ENCODE measurements around the gene RIN3.

The RIN3 gene

GRCh38 chr14:92568621-92569479, 55.3 kb downstream of the RIN3 start:
- Histone ChIP-seq H3K9me3 (ENCODE audit: control insufficient read depth, low read length) (peaks cover 8% of the 10 kb centered on the region), H3K4me1 (ENCODE audit: control insufficient read depth, insufficient read depth, low read length, poor library complexity, severe bottlenecking) (peaks cover 3% of the 10 kb centered on the region), H3K27ac (ENCODE audit: low read depth, low read length, severe bottlenecking) (no peak overlapping the region), H3K4me3 (ENCODE audit: extremely low read depth, insufficient read depth, low read length, poor library complexity, severe bottlenecking) (no peak overlapping the region), H3K36me3 (ENCODE audit: control insufficient read depth, insufficient read depth, low read length) (peaks cover 8% of the 10 kb centered on the region)
- WGBS, 2 experiments (ENCODE audit: insufficient coverage in 2 of 2): 92 to 94% methylated on average over 12 to 14 of the region's 16 CpGs

DNA sequence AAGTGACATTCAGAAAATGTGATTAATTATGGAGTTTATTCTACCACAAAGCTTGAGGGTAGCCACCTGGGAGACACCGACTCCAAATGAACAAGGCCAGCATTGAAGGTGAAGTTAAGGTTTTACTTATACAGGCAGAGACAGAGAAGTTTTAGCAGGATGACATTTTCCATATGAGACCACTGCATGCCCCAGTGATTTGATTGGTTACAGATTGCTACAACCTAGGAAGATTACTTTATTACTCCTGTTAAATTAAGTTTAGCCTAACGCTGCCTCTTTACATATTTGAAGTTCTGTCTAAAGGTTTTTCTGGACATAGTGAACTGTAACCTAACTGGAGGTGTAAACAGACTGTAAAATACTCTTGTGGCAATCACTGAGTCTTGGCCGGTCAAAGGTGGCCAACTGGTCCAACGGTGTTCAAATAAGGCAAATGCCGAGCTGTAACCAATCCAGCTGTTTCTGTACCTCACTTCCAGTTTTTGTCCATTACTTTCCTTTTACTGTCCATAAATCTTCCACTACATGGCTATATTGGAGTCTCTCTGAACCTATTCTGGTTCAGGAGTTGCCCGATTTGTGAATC, 57.2 kb downstream of the RIN3 start:
- H3K36me3 ChIP-seq (ENCODE audit: control insufficient read depth, insufficient read depth, low read length): peaks cover 8% of the 10 kb centered on the region
- peaks cover 8% of the 10 kb centered on the region for H3K9me3 ChIP-seq (ENCODE audit: control insufficient read depth, low read length)
- H3K27ac ChIP-seq (ENCODE audit: low read depth, low read length, severe bottlenecking): no peak overlapping the region
- no peaks in the 10 kb centered on the region for H3K4me1 ChIP-seq (ENCODE audit: control insufficient read depth, insufficient read depth, low read length, poor library complexity, severe bottlenecking)
- WGBS, 2 experiments (ENCODE audit: insufficient coverage in 2 of 2): 96 to 100% methylated on average over 5 of the region's 6 CpGs
- no peak overlapping the region for H3K4me3 ChIP-seq (ENCODE audit: extremely low read depth, insufficient read depth, low read length, poor library complexity, severe bottlenecking)

DNA sequence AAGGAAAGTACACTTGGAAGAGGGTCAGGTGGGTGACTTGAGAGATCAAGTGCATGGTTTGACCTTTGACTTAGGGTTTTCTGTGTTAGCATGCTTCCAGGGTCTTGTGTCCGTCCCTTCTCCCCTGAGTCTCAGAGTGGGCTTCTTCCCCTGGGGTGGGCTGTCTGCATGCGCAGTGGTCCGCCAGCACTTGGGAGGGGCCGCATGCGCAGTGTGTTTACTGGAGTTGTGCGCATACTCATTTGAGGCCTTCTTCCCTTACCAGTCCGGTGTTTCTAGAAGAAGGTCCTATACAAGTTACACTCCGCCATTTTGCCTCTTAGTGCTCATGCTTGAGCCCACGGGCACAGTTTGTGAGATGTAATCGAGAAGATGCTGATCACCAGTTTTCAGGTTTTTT, 58.5 kb downstream of the RIN3 start:
- 94 to 95% methylated on average over 9 to 10 of the region's 10 CpGs for WGBS, 2 experiments (ENCODE audit: insufficient coverage in 2 of 2)

DNA sequence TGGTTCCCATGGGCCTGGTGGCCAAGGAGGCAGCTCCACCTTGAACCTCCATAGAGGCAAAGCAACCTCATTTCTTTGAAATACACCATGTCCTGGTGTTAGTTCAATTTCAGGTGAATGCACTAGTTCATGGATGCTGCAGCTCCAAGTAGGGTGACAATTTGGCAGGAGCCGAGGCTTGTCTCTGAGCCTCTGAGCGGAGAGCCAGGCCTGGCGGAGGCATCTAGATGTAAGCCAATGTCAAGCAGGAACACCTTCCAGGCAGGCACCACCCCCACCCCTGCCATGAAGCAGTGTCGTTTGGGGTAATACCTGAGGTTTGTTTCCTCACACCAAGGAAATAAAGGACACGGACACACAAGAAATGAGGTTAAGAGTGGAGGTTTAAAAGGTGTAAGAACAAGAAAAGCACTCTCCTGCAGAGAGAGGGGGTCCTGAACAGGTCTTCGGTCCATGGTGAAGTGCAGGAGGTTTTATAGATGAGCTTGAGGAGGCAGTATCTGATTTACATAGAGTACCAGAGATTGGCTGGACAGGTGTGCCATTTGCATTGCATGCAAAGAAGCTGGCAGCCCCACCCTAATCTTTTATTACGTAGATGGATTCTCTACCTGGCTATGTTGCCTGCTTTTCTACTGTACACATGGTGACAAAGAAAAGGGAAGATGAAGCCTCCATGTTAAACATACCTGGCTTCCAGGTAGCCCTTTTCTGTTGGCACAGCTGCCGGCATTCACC, 60.3 kb downstream of the RIN3 start:
- WGBS, 2 experiments (ENCODE audit: insufficient coverage in 2 of 2): 91 to 94% methylated on average over 3 to 5 of the region's 8 CpGs
- Histone ChIP-seq H3K36me3 (ENCODE audit: control insufficient read depth, insufficient read depth, low read length) (peaks cover 15% of the 10 kb centered on the region), H3K9me3 (ENCODE audit: control insufficient read depth, low read length) (no peaks in the 10 kb centered on the region), H3K4me1 (ENCODE audit: control insufficient read depth, insufficient read depth, low read length, poor library complexity, severe bottlenecking) (no peaks in the 10 kb centered on the region), H3K27ac (ENCODE audit: low read depth, low read length, severe bottlenecking) (no peak overlapping the region), H3K4me3 (ENCODE audit: extremely low read depth, insufficient read depth, low read length, poor library complexity, severe bottlenecking) (no peak overlapping the region)

More for the DNA sequence above, 58.5 kb downstream of the RIN3 start:
- Histone ChIP-seq H3K4me1 (ENCODE audit: control insufficient read depth, insufficient read depth, low read length, poor library complexity, severe bottlenecking) (no peaks in the 10 kb centered on the region), H3K9me3 (ENCODE audit: control insufficient read depth, low read length) (peaks cover 3% of the 10 kb centered on the region), H3K4me3 (ENCODE audit: extremely low read depth, insufficient read depth, low read length, poor library complexity, severe bottlenecking) (no peak overlapping the region), H3K27ac (ENCODE audit: low read depth, low read length, severe bottlenecking) (no peak overlapping the region), H3K36me3 (ENCODE audit: control insufficient read depth, insufficient read depth, low read length) (peaks cover 5% of the 10 kb centered on the region)

DNA sequence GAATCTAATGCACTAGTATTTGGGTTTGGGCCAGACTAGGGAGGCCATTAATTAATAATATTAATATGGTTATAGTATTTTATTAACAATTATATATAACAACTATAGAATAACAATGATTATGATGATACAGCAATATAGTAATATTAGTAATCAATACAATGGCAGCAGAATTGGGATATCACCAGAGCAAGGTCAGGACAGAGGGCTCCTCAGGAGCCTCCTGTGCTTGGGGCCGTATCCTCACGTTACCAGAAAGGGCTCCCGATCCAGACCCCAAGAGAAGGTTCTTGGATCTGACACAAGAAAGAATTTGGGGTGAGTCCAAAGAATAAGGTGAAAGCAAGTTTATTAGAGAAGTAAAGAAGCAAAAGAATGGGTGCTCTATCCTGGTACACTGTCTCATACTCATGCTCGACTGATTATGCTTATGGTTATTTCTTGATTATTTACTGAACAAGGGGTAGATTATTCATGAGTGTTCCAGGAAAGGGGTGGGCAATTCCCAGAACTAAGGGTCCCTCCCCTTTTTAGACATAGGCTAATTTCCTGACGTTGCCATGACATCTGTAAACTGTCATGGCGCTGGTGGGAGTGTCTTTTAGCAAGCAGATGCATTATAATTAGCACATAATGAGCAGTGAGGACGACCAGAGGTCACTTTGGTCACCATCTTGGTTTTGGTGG, 61.6 kb downstream of the RIN3 start:
- no peak overlapping the region for H3K4me3 ChIP-seq (ENCODE audit: extremely low read depth, insufficient read depth, low read length, poor library complexity, severe bottlenecking)
- peaks cover 20% of the 10 kb centered on the region for H3K36me3 ChIP-seq (ENCODE audit: control insufficient read depth, insufficient read depth, low read length)
- no peaks in the 10 kb centered on the region for H3K4me1 ChIP-seq (ENCODE audit: control insufficient read depth, insufficient read depth, low read length, poor library complexity, severe bottlenecking)
- 85 to 96% methylated on average over 5 to 7 of the region's 7 CpGs for WGBS, 2 experiments (ENCODE audit: insufficient coverage in 2 of 2)
- no peak overlapping the region for H3K27ac ChIP-seq (ENCODE audit: low read depth, low read length, severe bottlenecking)
- no peaks in the 10 kb centered on the region for H3K9me3 ChIP-seq (ENCODE audit: control insufficient read depth, low read length)

- no peak overlapping the region for H3K27ac ChIP-seq (ENCODE audit: low read depth, low read length, severe bottlenecking)
- no peak overlapping the region for H3K4me3 ChIP-seq (ENCODE audit: extremely low read depth, insufficient read depth, low read length, poor library complexity, severe bottlenecking)
- no peaks in the 10 kb centered on the region for H3K4me1 ChIP-seq (ENCODE audit: control insufficient read depth, insufficient read depth, low read length, poor library complexity, severe bottlenecking)
- peaks cover 20% of the 10 kb centered on the region for H3K36me3 ChIP-seq (ENCODE audit: control insufficient read depth, insufficient read depth, low read length)
- 82 to 92% methylated on average over 4 to 6 of the region's 7 CpGs for WGBS, 2 experiments (ENCODE audit: insufficient coverage in 2 of 2)
- no peaks in the 10 kb centered on the region for H3K9me3 ChIP-seq (ENCODE audit: control insufficient read depth, low read length)
These were observed 62.2 kb downstream of the RIN3 start for GRCh38 chr14:92575748-92576303.

DNA sequence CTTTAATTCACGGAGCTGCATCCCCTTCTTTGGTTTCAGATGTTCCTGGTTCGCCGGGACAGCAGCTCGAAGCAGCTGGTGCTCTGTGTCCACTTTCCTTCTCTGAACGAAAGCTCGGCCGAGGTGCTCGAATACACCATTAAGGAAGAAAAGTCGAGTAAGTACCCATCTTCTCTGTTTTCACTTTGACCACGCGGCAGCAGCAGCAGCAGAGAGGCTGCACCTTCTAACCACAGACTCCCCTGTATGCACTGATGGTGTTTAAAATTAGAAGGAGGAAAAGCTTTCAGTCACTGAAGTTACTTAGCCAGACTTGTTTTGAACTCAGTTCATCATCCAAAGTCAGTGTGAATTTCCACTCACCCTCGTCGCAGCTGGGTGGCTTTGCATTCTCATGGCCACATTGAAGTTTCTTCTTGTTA, 63.8 kb downstream of the RIN3 start:
- 82 to 91% methylated on average over 11 to 12 of the region's 13 CpGs for WGBS, 2 experiments (ENCODE audit: insufficient coverage in 2 of 2)

DNA sequence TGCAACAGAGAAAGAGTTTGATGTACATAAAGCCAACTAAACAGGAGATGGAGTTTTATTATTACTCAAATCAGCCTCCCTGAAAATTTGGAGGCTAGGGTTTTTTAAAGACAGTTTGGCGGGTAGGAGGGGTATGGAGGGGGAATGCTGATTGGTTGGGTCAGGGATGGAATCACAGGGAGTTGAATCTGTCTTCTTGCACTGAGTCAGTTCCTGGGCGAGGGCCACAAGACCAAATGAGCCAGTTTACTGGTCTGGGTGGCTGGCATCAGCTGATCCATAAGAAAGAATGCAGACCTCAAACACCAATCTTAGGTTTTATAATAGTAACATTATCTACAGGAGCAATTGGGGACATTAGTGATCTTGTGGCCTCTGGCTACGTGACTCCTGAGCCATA, 64.9 kb downstream of the RIN3 start:
- no peak overlapping the region for H3K4me3 ChIP-seq (ENCODE audit: extremely low read depth, insufficient read depth, low read length, poor library complexity, severe bottlenecking)
- H3K36me3 ChIP-seq (ENCODE audit: control insufficient read depth, insufficient read depth, low read length): peaks cover 29% of the 10 kb centered on the region
- 88% methylated on average over 1 of the region's 3 CpGs; no CpG with 5 or more reads in 1 of the 2 experiments for WGBS, 2 experiments (ENCODE audit: insufficient coverage in 2 of 2)
- H3K9me3 ChIP-seq (ENCODE audit: control insufficient read depth, low read length): no peaks in the 10 kb centered on the region
- no peak overlapping the region for H3K27ac ChIP-seq (ENCODE audit: low read depth, low read length, severe bottlenecking)
- H3K4me1 ChIP-seq (ENCODE audit: control insufficient read depth, insufficient read depth, low read length, poor library complexity, severe bottlenecking): no peaks in the 10 kb centered on the region

More for the DNA sequence above, 63.8 kb downstream of the RIN3 start:
- Histone ChIP-seq H3K4me3 (ENCODE audit: extremely low read depth, insufficient read depth, low read length, poor library complexity, severe bottlenecking) (no peak overlapping the region), H3K9me3 (ENCODE audit: control insufficient read depth, low read length) (no peaks in the 10 kb centered on the region), H3K4me1 (ENCODE audit: control insufficient read depth, insufficient read depth, low read length, poor library complexity, severe bottlenecking) (no peaks in the 10 kb centered on the region), H3K27ac (ENCODE audit: low read depth, low read length, severe bottlenecking) (no peak overlapping the region), H3K36me3 (ENCODE audit: control insufficient read depth, insufficient read depth, low read length) (peaks cover 23% of the 10 kb centered on the region)

- H3K4me1 ChIP-seq (ENCODE audit: control insufficient read depth, insufficient read depth, low read length, poor library complexity, severe bottlenecking): no peaks in the 10 kb centered on the region
- peaks cover 29% of the 10 kb centered on the region for H3K36me3 ChIP-seq (ENCODE audit: control insufficient read depth, insufficient read depth, low read length)
- 83% methylated on average over 1 of the region's 2 CpGs; no CpG with 5 or more reads in 1 of the 2 experiments for WGBS, 2 experiments (ENCODE audit: insufficient coverage in 2 of 2)
- H3K27ac ChIP-seq (ENCODE audit: low read depth, low read length, severe bottlenecking): no peak overlapping the region
- no peak overlapping the region for H3K4me3 ChIP-seq (ENCODE audit: extremely low read depth, insufficient read depth, low read length, poor library complexity, severe bottlenecking)
- no peaks in the 10 kb centered on the region for H3K9me3 ChIP-seq (ENCODE audit: control insufficient read depth, low read length)
These were observed 65.8 kb downstream of the RIN3 start for GRCh38 chr14:92579244-92579936.

Measured in mesodermal cell (in vitro differentiated cells).